ENCODE data around the gene TMPRSS2.

DNA sequence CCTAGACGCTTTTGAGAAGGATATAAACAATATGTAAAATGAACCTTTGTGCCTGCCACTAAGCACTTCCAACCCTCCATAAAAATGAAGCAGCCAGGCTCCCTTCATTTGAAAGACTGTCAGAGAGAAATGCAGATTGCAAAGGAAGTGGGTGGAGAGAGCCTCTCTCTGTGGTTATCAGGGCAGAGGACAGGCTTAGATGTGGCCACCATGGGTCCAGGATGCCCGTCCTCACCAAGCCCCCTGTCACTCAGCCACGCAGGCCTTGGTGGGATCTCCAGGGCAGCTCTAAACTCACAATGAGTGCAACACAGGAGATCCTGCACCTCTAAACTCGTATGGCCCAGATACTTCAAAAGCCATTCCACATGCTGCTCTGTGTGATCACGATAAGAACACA lies 37.9 kb downstream of the TMPRSS2 start:
- TF ChIP-seq, protein P1, sequence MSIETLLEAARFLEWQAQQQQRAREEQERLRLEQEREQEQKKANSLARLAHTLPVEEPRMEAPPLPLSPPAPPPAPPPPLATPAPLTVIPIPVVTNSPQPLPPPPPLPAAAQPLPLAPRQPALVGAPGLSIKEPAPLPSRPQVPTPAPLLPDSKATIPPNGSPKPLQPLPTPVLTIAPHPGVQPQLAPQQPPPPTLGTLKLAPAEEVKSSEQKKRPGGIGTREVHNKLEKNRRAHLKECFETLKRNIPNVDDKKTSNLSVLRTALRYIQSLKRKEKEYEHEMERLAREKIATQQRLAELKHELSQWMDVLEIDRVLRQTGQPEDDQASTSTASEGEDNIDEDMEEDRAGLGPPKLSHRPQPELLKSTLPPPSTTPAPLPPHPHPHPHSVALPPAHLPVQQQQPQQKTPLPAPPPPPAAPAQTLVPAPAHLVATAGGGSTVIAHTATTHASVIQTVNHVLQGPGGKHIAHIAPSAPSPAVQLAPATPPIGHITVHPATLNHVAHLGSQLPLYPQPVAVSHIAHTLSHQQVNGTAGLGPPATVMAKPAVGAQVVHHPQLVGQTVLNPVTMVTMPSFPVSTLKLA (conservative IDR thresholded peaks at IDR 0.05), result no peak
- TF ChIP-seq, protein P2, sequence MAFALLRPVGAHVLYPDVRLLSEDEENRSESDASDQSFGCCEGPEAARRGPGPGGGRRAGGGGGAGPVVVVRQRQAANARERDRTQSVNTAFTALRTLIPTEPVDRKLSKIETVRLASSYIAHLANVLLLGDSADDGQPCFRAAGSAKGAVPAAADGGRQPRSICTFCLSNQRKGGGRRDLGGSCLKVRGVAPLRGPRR (CRISPR knock-in tag; IDR thresholded peaks at IDR 0.05), result no peak
- TF ChIP-seq, protein P3, sequence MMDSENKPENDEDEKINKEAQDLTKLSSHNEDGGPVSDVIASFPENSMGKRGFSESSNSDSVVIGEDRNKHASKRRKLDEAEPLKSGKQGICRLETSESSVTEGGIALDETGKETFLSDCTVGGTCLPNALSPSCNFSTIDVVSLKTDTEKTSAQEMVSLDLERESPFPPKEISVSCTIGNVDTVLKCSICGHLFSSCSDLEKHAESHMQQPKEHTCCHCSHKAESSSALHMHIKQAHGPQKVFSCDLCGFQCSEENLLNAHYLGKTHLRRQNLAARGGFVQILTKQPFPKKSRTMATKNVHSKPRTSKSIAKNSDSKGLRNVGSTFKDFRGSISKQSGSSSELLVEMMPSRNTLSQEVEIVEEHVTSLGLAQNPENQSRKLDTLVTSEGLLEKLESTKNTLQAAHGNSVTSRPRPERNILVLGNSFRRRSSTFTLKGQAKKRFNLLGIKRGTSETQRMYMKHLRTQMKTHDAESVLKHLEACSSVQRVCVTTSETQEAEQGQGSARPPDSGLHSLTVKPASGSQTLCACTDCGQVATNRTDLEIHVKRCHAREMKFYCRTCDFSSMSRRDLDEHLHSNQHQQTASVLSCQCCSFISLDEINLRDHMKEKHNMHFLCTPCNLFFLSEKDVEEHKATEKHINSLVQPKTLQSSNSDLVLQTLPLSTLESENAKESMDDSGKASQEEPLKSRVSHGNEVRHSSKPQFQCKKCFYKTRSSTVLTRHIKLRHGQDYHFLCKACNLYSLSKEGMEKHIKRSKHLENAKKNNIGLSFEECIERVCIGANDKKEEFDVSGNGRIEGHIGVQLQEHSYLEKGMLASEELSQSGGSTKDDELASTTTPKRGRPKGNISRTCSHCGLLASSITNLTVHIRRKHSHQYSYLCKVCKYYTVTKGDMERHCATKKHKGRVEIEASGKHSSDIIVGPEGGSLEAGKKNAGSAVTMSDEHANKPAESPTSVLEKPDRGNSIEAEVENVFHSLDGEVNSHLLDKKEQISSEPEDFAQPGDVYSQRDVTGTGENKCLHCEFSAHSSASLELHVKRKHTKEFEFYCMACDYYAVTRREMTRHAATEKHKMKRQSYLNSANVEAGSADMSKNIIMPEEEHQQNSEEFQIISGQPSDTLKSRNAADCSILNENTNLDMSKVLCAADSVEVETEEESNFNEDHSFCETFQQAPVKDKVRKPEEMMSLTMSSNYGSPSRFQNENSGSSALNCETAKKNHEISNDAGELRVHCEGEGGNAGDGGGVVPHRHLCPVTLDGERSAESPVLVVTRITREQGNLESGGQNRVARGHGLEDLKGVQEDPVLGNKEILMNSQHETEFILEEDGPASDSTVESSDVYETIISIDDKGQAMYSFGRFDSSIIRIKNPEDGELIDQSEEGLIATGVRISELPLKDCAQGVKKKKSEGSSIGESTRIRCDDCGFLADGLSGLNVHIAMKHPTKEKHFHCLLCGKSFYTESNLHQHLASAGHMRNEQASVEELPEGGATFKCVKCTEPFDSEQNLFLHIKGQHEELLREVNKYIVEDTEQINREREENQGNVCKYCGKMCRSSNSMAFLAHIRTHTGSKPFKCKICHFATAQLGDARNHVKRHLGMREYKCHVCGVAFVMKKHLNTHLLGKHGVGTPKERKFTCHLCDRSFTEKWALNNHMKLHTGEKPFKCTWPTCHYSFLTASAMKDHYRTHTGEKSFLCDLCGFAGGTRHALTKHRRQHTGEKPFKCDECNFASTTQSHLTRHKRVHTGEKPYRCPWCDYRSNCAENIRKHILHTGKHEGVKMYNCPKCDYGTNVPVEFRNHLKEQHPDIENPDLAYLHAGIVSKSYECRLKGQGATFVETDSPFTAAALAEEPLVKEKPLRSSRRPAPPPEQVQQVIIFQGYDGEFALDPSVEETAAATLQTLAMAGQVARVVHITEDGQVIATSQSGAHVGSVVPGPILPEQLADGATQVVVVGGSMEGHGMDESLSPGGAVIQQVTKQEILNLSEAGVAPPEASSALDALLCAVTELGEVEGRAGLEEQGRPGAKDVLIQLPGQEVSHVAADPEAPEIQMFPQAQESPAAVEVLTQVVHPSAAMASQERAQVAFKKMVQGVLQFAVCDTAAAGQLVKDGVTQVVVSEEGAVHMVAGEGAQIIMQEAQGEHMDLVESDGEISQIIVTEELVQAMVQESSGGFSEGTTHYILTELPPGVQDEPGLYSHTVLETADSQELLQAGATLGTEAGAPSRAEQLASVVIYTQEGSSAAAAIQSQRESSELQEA (IDR thresholded peaks at IDR 0.05; ENCODE audit: low read depth), result no peak
- TF ChIP-seq, protein P4, sequence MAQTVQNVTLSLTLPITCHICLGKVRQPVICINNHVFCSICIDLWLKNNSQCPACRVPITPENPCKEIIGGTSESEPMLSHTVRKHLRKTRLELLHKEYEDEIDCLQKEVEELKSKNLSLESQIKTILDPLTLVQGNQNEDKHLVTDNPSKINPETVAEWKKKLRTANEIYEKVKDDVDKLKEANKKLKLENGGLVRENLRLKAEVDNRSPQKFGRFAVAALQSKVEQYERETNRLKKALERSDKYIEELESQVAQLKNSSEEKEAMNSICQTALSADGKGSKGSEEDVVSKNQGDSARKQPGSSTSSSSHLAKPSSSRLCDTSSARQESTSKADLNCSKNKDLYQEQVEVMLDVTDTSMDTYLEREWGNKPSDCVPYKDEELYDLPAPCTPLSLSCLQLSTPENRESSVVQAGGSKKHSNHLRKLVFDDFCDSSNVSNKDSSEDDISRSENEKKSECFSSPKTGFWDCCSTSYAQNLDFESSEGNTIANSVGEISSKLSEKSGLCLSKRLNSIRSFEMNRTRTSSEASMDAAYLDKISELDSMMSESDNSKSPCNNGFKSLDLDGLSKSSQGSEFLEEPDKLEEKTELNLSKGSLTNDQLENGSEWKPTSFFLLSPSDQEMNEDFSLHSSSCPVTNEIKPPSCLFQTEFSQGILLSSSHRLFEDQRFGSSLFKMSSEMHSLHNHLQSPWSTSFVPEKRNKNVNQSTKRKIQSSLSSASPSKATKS (CRISPR knock-in tag; IDR thresholded peaks at IDR 0.05), result no peak
- TF ChIP-seq ZNF444 (CRISPR knock-in tag; IDR thresholded peaks at IDR 0.05), result no peak
- no peak for TF ChIP-seq POLR2A (conservative IDR thresholded peaks at IDR 0.05)
- TF ChIP-seq, protein P5, sequence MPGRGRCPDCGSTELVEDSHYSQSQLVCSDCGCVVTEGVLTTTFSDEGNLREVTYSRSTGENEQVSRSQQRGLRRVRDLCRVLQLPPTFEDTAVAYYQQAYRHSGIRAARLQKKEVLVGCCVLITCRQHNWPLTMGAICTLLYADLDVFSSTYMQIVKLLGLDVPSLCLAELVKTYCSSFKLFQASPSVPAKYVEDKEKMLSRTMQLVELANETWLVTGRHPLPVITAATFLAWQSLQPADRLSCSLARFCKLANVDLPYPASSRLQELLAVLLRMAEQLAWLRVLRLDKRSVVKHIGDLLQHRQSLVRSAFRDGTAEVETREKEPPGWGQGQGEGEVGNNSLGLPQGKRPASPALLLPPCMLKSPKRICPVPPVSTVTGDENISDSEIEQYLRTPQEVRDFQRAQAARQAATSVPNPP (IDR thresholded peaks at IDR 0.05; ENCODE audit: borderline replicate concordance, insufficient read depth, insufficient read length), result no peak
- no peak for TF ChIP-seq ELF1 (tag; IDR thresholded peaks at IDR 0.05)
- TF ChIP-seq RNF2 (IDR thresholded peaks at IDR 0.05), result no peak
- no peak for TF ChIP-seq CBX2 (IDR thresholded peaks at IDR 0.05; ENCODE audit: insufficient read depth, low read length, poor library complexity, severe bottlenecking)
- no peak for TF ChIP-seq RBM22 (IDR thresholded peaks at IDR 0.05; ENCODE audit: low read depth, low read length, poor library complexity, severe bottlenecking)
- TF ChIP-seq, protein P6, sequence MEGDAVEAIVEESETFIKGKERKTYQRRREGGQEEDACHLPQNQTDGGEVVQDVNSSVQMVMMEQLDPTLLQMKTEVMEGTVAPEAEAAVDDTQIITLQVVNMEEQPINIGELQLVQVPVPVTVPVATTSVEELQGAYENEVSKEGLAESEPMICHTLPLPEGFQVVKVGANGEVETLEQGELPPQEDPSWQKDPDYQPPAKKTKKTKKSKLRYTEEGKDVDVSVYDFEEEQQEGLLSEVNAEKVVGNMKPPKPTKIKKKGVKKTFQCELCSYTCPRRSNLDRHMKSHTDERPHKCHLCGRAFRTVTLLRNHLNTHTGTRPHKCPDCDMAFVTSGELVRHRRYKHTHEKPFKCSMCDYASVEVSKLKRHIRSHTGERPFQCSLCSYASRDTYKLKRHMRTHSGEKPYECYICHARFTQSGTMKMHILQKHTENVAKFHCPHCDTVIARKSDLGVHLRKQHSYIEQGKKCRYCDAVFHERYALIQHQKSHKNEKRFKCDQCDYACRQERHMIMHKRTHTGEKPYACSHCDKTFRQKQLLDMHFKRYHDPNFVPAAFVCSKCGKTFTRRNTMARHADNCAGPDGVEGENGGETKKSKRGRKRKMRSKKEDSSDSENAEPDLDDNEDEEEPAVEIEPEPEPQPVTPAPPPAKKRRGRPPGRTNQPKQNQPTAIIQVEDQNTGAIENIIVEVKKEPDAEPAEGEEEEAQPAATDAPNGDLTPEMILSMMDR (IDR thresholded peaks at IDR 0.05 in 2 of 3, conservative IDR thresholded peaks at IDR 0.05 in 1 of 3; ENCODE audit: insufficient read depth in 2 of 3, low read depth in 1 of 3, low read length in 3 of 3), result no peak
- TF ChIP-seq, protein P7, sequence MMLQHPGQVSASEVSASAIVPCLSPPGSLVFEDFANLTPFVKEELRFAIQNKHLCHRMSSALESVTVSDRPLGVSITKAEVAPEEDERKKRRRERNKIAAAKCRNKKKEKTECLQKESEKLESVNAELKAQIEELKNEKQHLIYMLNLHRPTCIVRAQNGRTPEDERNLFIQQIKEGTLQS (IDR thresholded peaks at IDR 0.05), result no peak
- TF ChIP-seq, protein P7 (CRISPR knock-in tag; conservative IDR thresholded peaks at IDR 0.05), result no peak
